K562 (cell line): Measurements from ENCODE around the gene TMEM271. TPM values are rescaled to one million over a fixed set of nuclear protein-coding genes. Genes with fewer than 3 reads are reported as not detected.

Experiments used
- ATAC-seq: fragments of 200-7000 bp; cut with Tn5 transposase; 3 replicates; pipeline ENCODE4 v1.9.1; 2020; ENCODE audit warnings: moderate library complexity
- BruUV-seq: library from RNA; stranded (reverse); fragments of 400-500 nt; replicated peaks from 2 replicates; lab custom pipeline; 2021; lab: Mats Ljungman, UMichigan
- CTCF ChIA-PET: fragments of 300-600 bp; formaldehyde crosslinking; extraction: SDS; loops from one replicate; lab custom pipeline; 2021; ENCODE audit warnings: low intra/inter-chr PET ratio; lab: Yijun Ruan, JAX
- POLR2A ChIA-PET: fragments of 300-600, 350-650 bp; sonication (Branson Sonifier 250); formaldehyde crosslinking; extraction: SDS; loops from one replicate; lab custom pipeline; 2021; ENCODE audit warnings: antibody characterized with exemption, inconsistent platforms; lab: Yijun Ruan, JAX
- DNase-seq, 4 experiments: peaks; one replicate each; pipeline versions ENCODE4 v3.0.0 to v3.0.0-alpha.2; 2011 to 2018; ENCODE audit warnings: low spot score in 3 of 4, mixed read lengths in 3 of 4; ENCODE audit errors: extremely low read depth in 1 of 4
- FAIRE-seq: peaks from 2 replicates; lab custom pipeline; 2011; peaks lifted over from hg19 to GRCh38; lab: Jason Lieb, UNC
- H2AFZ ChIP-seq: 2 replicates; pipeline ENCODE4 v1.6.0; 2011; ENCODE audit warnings: low read depth, low read length, control low read depth, inconsistent platforms
- H3K27ac ChIP-seq: fragments of 200-600 bp; 3 replicates; pipeline ENCODE4 v1.8.0; 2011; ENCODE audit warnings: low read depth, mild to moderate bottlenecking, control low read depth, inconsistent platforms, low read length, moderate library complexity, mixed read lengths; ENCODE audit errors: extremely low read depth
- H3K27me3 ChIP-seq, 2 experiments: fragments of 300-600 bp in 1 of 2; 2 replicates in 1 of 2; 3 replicates in 1 of 2; pipeline versions ENCODE4 v1.6.0 to v1.8.0; 2011; ENCODE audit warnings: inconsistent platforms in 2 of 2, low read length in 2 of 2, mild to moderate bottlenecking in 1 of 2, mixed read lengths in 1 of 2, moderate library complexity in 1 of 2; ENCODE audit not compliant: control insufficient read depth in 2 of 2, insufficient read depth in 2 of 2
- H3K36me3 ChIP-seq: fragments of 300-600 bp; 3 replicates; pipeline ENCODE4 v1.8.0; 2011; ENCODE audit warnings: mild to moderate bottlenecking, low read length, inconsistent platforms; ENCODE audit not compliant: control insufficient read depth, insufficient read depth
- H3K4me1 ChIP-seq, 2 experiments: fragments of 200-600 bp in 1 of 2; replicated peaks in 1 of 2; 2 replicates in 1 of 2; 3 replicates in 1 of 2; pipeline versions ENCODE4 v1.5.1 to v1.8.0; 2011; ENCODE audit warnings: inconsistent platforms in 2 of 2, low read length in 2 of 2, mild to moderate bottlenecking in 1 of 2, mixed read lengths in 1 of 2, moderate library complexity in 1 of 2; ENCODE audit not compliant: control insufficient read depth in 2 of 2, insufficient read depth in 2 of 2
- H3K4me2 ChIP-seq: 2 replicates; pipeline ENCODE4 v1.6.1; 2011; ENCODE audit warnings: low read length, control low read depth, inconsistent platforms, mixed read lengths; ENCODE audit not compliant: insufficient read depth
- H3K4me3 ChIP-seq: fragments of 200-600 bp; sonication (generic), shearing (Covaris generic); 2 replicates; pipeline ENCODE4 v1.5.1; 2016; ENCODE audit warnings: control low read depth, inconsistent platforms
- H3K79me2 ChIP-seq: fragments of 200-600 bp; 3 replicates; pipeline ENCODE4 v1.8.0; 2011; ENCODE audit warnings: low read length, inconsistent platforms; ENCODE audit not compliant: control insufficient read depth, insufficient read depth
- H3K9ac ChIP-seq, 2 experiments: 2 replicates each; pipeline versions ENCODE4 v1.6.0 to v1.6.1; 2011; ENCODE audit warnings: low read depth in 2 of 2, low read length in 2 of 2, control low read depth in 1 of 2, inconsistent platforms in 1 of 2, mild to moderate bottlenecking in 1 of 2, mixed read lengths in 1 of 2; ENCODE audit not compliant: insufficient read depth in 1 of 2
- H3K9me1 ChIP-seq: one replicate; pipeline ENCODE4 v1.6.0; 2011; ENCODE audit warnings: inconsistent platforms, mild to moderate bottlenecking, low read length, moderate library complexity; ENCODE audit not compliant: control insufficient read depth, insufficient read depth
- H3K9me3 ChIP-seq: replicated peaks from 2 replicates; pipeline ENCODE4 v1.5.1; 2011; ENCODE audit warnings: low read depth, low read length, inconsistent platforms; ENCODE audit not compliant: control insufficient read depth, insufficient read depth
- H4K20me1 ChIP-seq: replicated peaks from 2 replicates; pipeline ENCODE4 v1.6.1; 2011; ENCODE audit warnings: low read length, inconsistent platforms, mixed read lengths; ENCODE audit not compliant: control insufficient read depth, insufficient read depth
- E2F4 ChIP-seq: sonication (generic); formaldehyde crosslinking; IDR thresholded peaks from 2 replicates; pipeline ENCODE4 v1.8.0; 2022; ENCODE audit warnings: mild to moderate bottlenecking, low read depth, missing genetic modification reagents
- ZNF253 ChIP-seq: fragments of 250-450 bp; sonication (Bioruptor Pico); conservative IDR thresholded peaks from 2 replicates; pipeline ENCODE4 v1.6.1; 2021; ENCODE audit warnings: mild to moderate bottlenecking
- WGBS: fragments of 100-300 bp; shearing (Covaris generic); methylation state at CpG from one replicate; pipeline ENCODE4 v1.1.6; 2016; ENCODE audit warnings: low coverage, mixed read lengths; ENCODE audit not compliant: insufficient coverage; ENCODE audit errors: missing lambda C conversion rate; 5-methylcytosine and 5-hydroxymethylcytosine counted together
- in situ Hi-C: fragments of 300-500 bp; cut with MboI; formaldehyde crosslinking; loops from 4 replicates; pipeline ENCODE4 v1.15.0; 2018; ENCODE audit warnings: inconsistent platforms, mixed read lengths
- intact Hi-C: fragments of 100-400 bp; cut with micrococcal nuclease; formaldehyde crosslinking; loops from 2 replicates; pipeline ENCODE4 v1.14.2; 2022
- polyA plus RNA-seq, 8 experiments: library from polyadenylated mRNA; depleted of rRNA in 4 of 8; stranded (reverse) in 5 of 8; unstranded in 3 of 8; fragments of >200 nt; fragmentation: Nextera tagmentation in 2 of 8; fragmentation: Illumina TruSeq in 1 of 8; extraction: Ambion mirVana in 2 of 8; extraction: Trizol in 1 of 8; gene quantifications; 2 replicates each; pipeline versions ENCODE4 v1.2.1 to v1.2.3, GENCODE V29; 2011 to 2014; ENCODE audit warnings: inconsistent platforms in 1 of 8, missing spikeins in 1 of 8
- total RNA-seq, 7 experiments: library from RNA; depleted of rRNA in 6 of 7; stranded (reverse); fragments of >200 nt in 6 of 7; fragmentation: Illumina TruSeq in 2 of 7; extraction: Trizol in 2 of 7; gene quantifications; 2 replicates each; pipeline versions ENCODE4 v1.2.1 to v1.2.3, GENCODE V29; 2011 to 2021; ENCODE audit warnings: low replicate concordance in 1 of 7

TMEM271 gene
- total and polyA plus RNA-seq, 9 of the 15 experiments (the other 6 are each of a cell fraction or from before 2014, with no cell fraction given): not detected

GRCh38 chr4:576991-577498, 950 bp upstream of the TMEM271 start (continued):
- no peak for TF ChIP-seq ZNF253 (CRISPR knock-in tag)

- Histone ChIP-seq H2AFZ (no peak overlapping the region), H3K4me2 (no peak overlapping the region), H3K9me1 (no peaks in the 10 kb centered on the region), H4K20me1 (no peaks in the 10 kb centered on the region), H3K36me3 (no peaks in the 10 kb centered on the region), H3K4me1 (peaks cover 0 to 18% of the 10 kb centered on the region in 2 experiments; a peak in 2 of 5 replicates), H3K27ac (no peak overlapping the region), H3K4me3 (no peak overlapping the region), H3K27me3 (peaks cover 5 to 47% of the 10 kb centered on the region in 2 experiments; a peak in 3 of 5 replicates), H3K79me2 (no peaks in the 10 kb centered on the region), H3K9me3 (no peaks in the 10 kb centered on the region), H3K9ac (no peak overlapping the region)
- ChIA-PET CTCF (no interaction called here), POLR2A (no interaction called here)
- ATAC-seq: no peak
- FAIRE-seq: no peak
- no peak for TF ChIP-seq E2F4 (CRISPR knock-in tag)
- no TSS peak for BruUV-seq
- in situ Hi-C loops: no loop called here
- WGBS: 65% methylated on average over 21 of the region's 127 CpGs
- no peak for DNase-seq
- intact Hi-C loops: no loop called here
Measured at GRCh38 chr4:575281-576141, 584 bp downstream of the TMEM271 start.
